Activated naive CD8-positive, alpha-beta T cell (primary cell): ENCODE data around the gene CAP1.
"Not testable (repeated sequence)": the region's sequence is repeated elsewhere in the genome, so short reads cannot be mapped to it uniquely, and the experiment has no call there.

ENCODE experiments used
- H3K27ac Mint-ChIP-seq: one replicate; pipeline ENCODE4 v1.8.0; 2021; ENCODE audit warnings: mixed read lengths
- H3K27me3 Mint-ChIP-seq: one replicate; pipeline ENCODE4 v1.8.0; 2021; ENCODE audit warnings: mixed read lengths
- H3K36me3 Mint-ChIP-seq: one replicate; pipeline ENCODE4 v1.8.0; 2021; ENCODE audit warnings: mixed read lengths
- H3K4me1 Mint-ChIP-seq: one replicate; pipeline ENCODE4 v1.8.0; 2021; ENCODE audit warnings: low read depth, mixed read lengths
- H3K4me3 Mint-ChIP-seq: one replicate; pipeline ENCODE4 v1.8.0; 2021; ENCODE audit warnings: mild to moderate bottlenecking, mixed read lengths
- H3K9me3 Mint-ChIP-seq: one replicate; pipeline ENCODE4 v1.8.0; 2021; ENCODE audit warnings: low read depth, mixed read lengths

CAP1 gene

GRCh38 chr1:40020447-40021085, 20.0 kb upstream of the CAP1 start:
- Mint-ChIP-seq H3K27me3 (no peaks in the 10 kb centered on the region), H3K4me3 (no peak overlapping the region), H3K36me3 (peaks cover 4% of the 10 kb centered on the region), H3K4me1 (no peaks in the 10 kb centered on the region), H3K27ac (no peak overlapping the region), H3K9me3 (no peaks in the 10 kb centered on the region)

GRCh38 chr1:40023379-40023944, 17.1 kb upstream of the CAP1 start:
- Mint-ChIP-seq H3K36me3 (peaks cover 4% of the 10 kb centered on the region), H3K4me3 (no peak overlapping the region), H3K27me3 (no peaks in the 10 kb centered on the region), H3K27ac (no peak overlapping the region), H3K4me1 (no peaks in the 10 kb centered on the region), H3K9me3 (no peaks in the 10 kb centered on the region)

- Mint-ChIP-seq H3K27me3 (no peaks in the 10 kb centered on the region), H3K36me3 (peaks cover 2% of the 10 kb centered on the region), H3K4me3 (no peak overlapping the region), H3K4me1 (peaks cover 2% of the 10 kb centered on the region), H3K27ac (no peak overlapping the region), H3K9me3 (no peaks in the 10 kb centered on the region)
Observed at GRCh38 chr1:40024671-40025070, 15.9 kb upstream of the CAP1 start.

- Mint-ChIP-seq H3K36me3 (peaks cover 2% of the 10 kb centered on the region), H3K4me3 (no peak overlapping the region), H3K9me3 (no peaks in the 10 kb centered on the region), H3K27ac (no peak overlapping the region), H3K27me3 (no peaks in the 10 kb centered on the region), H3K4me1 (peaks cover 11% of the 10 kb centered on the region)
Observed at GRCh38 chr1:40027647-40028046, 12.9 kb upstream of the CAP1 start.

- peaks cover 25% of the 10 kb centered on the region for H3K4me1 Mint-ChIP-seq
- H3K27ac Mint-ChIP-seq: no peak overlapping the region
- H3K4me3 Mint-ChIP-seq: no peak overlapping the region
- no peaks in the 10 kb centered on the region for H3K27me3 Mint-ChIP-seq
- H3K9me3 Mint-ChIP-seq: no peaks in the 10 kb centered on the region
- H3K36me3 Mint-ChIP-seq: no peaks in the 10 kb centered on the region
Observed at GRCh38 chr1:40029608-40030007, 10.9 kb upstream of the CAP1 start.

- Mint-ChIP-seq H3K27me3 (no peaks in the 10 kb centered on the region), H3K9me3 (no peaks in the 10 kb centered on the region), H3K27ac (no peak overlapping the region), H3K36me3 (no peaks in the 10 kb centered on the region), H3K4me3 (no peak overlapping the region), H3K4me1 (peaks cover 34% of the 10 kb centered on the region)
Observed at GRCh38 chr1:40030528-40031135, 9.9 kb upstream of the CAP1 start.

- H3K27ac Mint-ChIP-seq: no peak overlapping the region
- peaks cover 45% of the 10 kb centered on the region for H3K4me1 Mint-ChIP-seq
- no peaks in the 10 kb centered on the region for H3K9me3 Mint-ChIP-seq
- H3K36me3 Mint-ChIP-seq: no peaks in the 10 kb centered on the region
- H3K27me3 Mint-ChIP-seq: no peaks in the 10 kb centered on the region
- H3K4me3 Mint-ChIP-seq: no peak overlapping the region
Observed at GRCh38 chr1:40032240-40032891, 8.2 kb upstream of the CAP1 start.

- Mint-ChIP-seq H3K4me3 (peak overlapping the region; percentile 54), H3K27ac (peak overlapping the region; percentile 91), H3K4me1 (peaks cover 63% of the 10 kb centered on the region), H3K36me3 (no peaks in the 10 kb centered on the region), H3K9me3 (no peaks in the 10 kb centered on the region), H3K27me3 (no peaks in the 10 kb centered on the region)
Observed at GRCh38 chr1:40034869-40035268, 5.7 kb upstream of the CAP1 start.

GRCh38 chr1:40036574-40036973, 4.0 kb upstream of the CAP1 start:
- Mint-ChIP-seq H3K9me3 (no peaks in the 10 kb centered on the region), H3K27me3 (no peaks in the 10 kb centered on the region), H3K4me1 (peaks cover 64% of the 10 kb centered on the region), H3K36me3 (peaks cover under 1% of the 10 kb centered on the region), H3K27ac (peak overlapping the region; percentile 67), H3K4me3 (no peak overlapping the region)

- Mint-ChIP-seq H3K4me1 (peaks cover 68% of the 10 kb centered on the region), H3K27ac (peak overlapping the region; percentile 67)
- not testable (repeated sequence) for H3K27me3 Mint-ChIP-seq, H3K9me3 Mint-ChIP-seq, H3K36me3 Mint-ChIP-seq, H3K4me3 Mint-ChIP-seq
Observed at GRCh38 chr1:40037254-40037653, 3.3 kb upstream of the CAP1 start.

GRCh38 chr1:40038697-40039096, 1.8 kb upstream of the CAP1 start:
- peak overlapping the region; percentile 97 for H3K4me3 Mint-ChIP-seq
- H3K36me3 Mint-ChIP-seq: peaks cover 11% of the 10 kb centered on the region
- H3K4me1 Mint-ChIP-seq: peaks cover 72% of the 10 kb centered on the region
- H3K9me3 Mint-ChIP-seq: no peaks in the 10 kb centered on the region
- peak overlapping the region; percentile 92 for H3K27ac Mint-ChIP-seq
- H3K27me3 Mint-ChIP-seq: no peaks in the 10 kb centered on the region

GRCh38 chr1:40039245-40039756, 1.2 kb upstream of the CAP1 start:
- Mint-ChIP-seq H3K27me3 (no peaks in the 10 kb centered on the region), H3K4me1 (peaks cover 73% of the 10 kb centered on the region), H3K27ac (peak overlapping the region; percentile 92), H3K9me3 (no peaks in the 10 kb centered on the region), H3K4me3 (peak overlapping the region; percentile 97), H3K36me3 (peaks cover 11% of the 10 kb centered on the region)

- Mint-ChIP-seq H3K4me1 (peaks cover 71% of the 10 kb centered on the region), H3K36me3 (peaks cover 11% of the 10 kb centered on the region), H3K9me3 (no peaks in the 10 kb centered on the region), H3K27me3 (no peaks in the 10 kb centered on the region), H3K4me3 (peak overlapping the region; percentile 97), H3K27ac (peak overlapping the region; percentile 92)
Observed at GRCh38 chr1:40039757-40040510, 595 bp upstream of the CAP1 start.

- H3K36me3 Mint-ChIP-seq: peaks cover 16% of the 10 kb centered on the region
- no peaks in the 10 kb centered on the region for H3K9me3 Mint-ChIP-seq
- H3K27me3 Mint-ChIP-seq: no peaks in the 10 kb centered on the region
- peak overlapping the region; percentile 97 for H3K4me3 Mint-ChIP-seq
- peaks cover 77% of the 10 kb centered on the region for H3K4me1 Mint-ChIP-seq
- H3K27ac Mint-ChIP-seq: peak overlapping the region; percentile 92
Observed at GRCh38 chr1:40041466-40041838, 923 bp downstream of the CAP1 start.

- Mint-ChIP-seq H3K4me1 (peaks cover 74% of the 10 kb centered on the region), H3K36me3 (peaks cover 17% of the 10 kb centered on the region), H3K27me3 (no peaks in the 10 kb centered on the region), H3K27ac (peak overlapping the region; percentile 92), H3K4me3 (peak overlapping the region; percentile 97), H3K9me3 (no peaks in the 10 kb centered on the region)
Observed at GRCh38 chr1:40042341-40042740, 1.8 kb downstream of the CAP1 start.
